ENCODE data around the gene SMARCA4. TPM values are rescaled to one million over a fixed set of nuclear protein-coding genes. Genes with fewer than 3 reads are reported as not detected.

Gene SMARCA4
- total RNA-seq, 6 experiments from 2014 or later, result 105 to 116 (median 114) TPM

GRCh38 chr19:11018763-11019162 is 57.9 kb downstream of the SMARCA4 start:
- no peaks in the 10 kb centered on the region for H3K4me1 Mint-ChIP-seq (ENCODE audit: low read depth)
- H3K9me3 Mint-ChIP-seq, result no peaks in the 10 kb centered on the region
- no peak for DNase-seq
- no peak overlapping the region for H3K27ac Mint-ChIP-seq
- H3K27me3 Mint-ChIP-seq (ENCODE audit: insufficient read depth), result peaks cover 2% of the 10 kb centered on the region; the same call in 1 of the 2 replicates
- H3K36me3 Mint-ChIP-seq (ENCODE audit: low read depth), result peaks cover 13% of the 10 kb centered on the region
- no peak overlapping the region for H3K4me3 Mint-ChIP-seq
- no peak for TF ChIP-seq CTCF (IDR thresholded peaks at IDR 0.05)

DNA sequence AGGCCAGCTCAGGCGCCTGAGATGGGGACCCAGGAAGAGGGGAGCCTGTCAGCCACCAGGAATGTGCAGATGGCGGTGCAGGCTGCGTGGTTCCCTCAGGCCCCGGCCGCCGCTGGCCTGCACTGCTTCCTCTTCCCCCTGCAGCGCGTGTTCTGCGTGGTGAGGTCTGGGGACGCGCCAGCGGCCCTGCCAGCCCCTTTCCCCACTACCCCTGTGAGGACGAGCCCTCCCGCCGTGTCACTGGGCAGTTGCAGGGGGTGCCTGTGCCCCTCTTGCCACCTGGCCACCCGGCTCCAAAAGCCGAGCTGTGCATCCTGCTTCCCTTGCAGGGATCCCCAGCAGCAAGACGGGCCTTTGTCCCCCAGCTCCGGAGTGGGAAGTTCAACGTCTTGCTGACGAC is 58.4 kb downstream of the SMARCA4 start:
- no peak overlapping the region for H3K4me3 Mint-ChIP-seq
- DNase-seq, result no peak
- no peak overlapping the region for H3K27ac Mint-ChIP-seq
- no peaks in the 10 kb centered on the region for H3K4me1 Mint-ChIP-seq (ENCODE audit: low read depth)
- H3K36me3 Mint-ChIP-seq (ENCODE audit: low read depth), result peaks cover 13% of the 10 kb centered on the region
- no peak for TF ChIP-seq CTCF (IDR thresholded peaks at IDR 0.05)
- no peaks in the 10 kb centered on the region for H3K9me3 Mint-ChIP-seq
- H3K27me3 Mint-ChIP-seq (ENCODE audit: insufficient read depth), result peaks cover 2% of the 10 kb centered on the region; the same call in 1 of the 2 replicates

DNA sequence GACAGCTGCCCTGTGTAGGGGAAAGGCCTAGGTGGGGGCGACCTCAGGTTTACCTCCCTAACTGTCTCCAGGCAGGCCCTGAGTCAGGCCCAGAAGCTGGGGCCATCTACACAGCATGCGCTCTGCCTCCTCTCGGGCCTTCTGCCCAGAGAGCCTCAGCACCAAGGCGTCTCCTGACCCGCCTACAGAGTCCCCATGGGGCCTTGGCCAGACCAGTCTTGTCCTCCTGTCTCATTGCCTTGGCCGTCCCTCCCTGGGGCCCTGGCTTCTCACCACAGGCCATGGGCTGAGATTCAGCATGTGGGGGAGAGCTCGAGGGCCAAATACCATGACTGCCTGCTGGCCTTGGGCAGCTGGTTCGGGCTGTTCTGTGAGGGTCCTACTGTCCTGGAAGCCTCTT is 59.0 kb downstream of the SMARCA4 start:
- no peaks in the 10 kb centered on the region for H3K9me3 Mint-ChIP-seq
- no peak for TF ChIP-seq CTCF (IDR thresholded peaks at IDR 0.05)
- DNase-seq, result no peak
- H3K4me3 Mint-ChIP-seq, result no peak overlapping the region
- H3K27me3 Mint-ChIP-seq (ENCODE audit: insufficient read depth), result peaks cover 2% of the 10 kb centered on the region; the same call in 1 of the 2 replicates
- no peaks in the 10 kb centered on the region for H3K4me1 Mint-ChIP-seq (ENCODE audit: low read depth)
- peaks cover 13% of the 10 kb centered on the region for H3K36me3 Mint-ChIP-seq (ENCODE audit: low read depth)
- H3K27ac Mint-ChIP-seq, result no peak overlapping the region

GRCh38 chr19:11020423-11020822 is 59.6 kb downstream of the SMARCA4 start:
- no peaks in the 10 kb centered on the region for H3K4me1 Mint-ChIP-seq (ENCODE audit: low read depth)
- H3K27me3 Mint-ChIP-seq (ENCODE audit: insufficient read depth), result peaks cover 2% of the 10 kb centered on the region
- TF ChIP-seq CTCF (IDR thresholded peaks at IDR 0.05), result no peak
- no peak for DNase-seq
- no peaks in the 10 kb centered on the region for H3K9me3 Mint-ChIP-seq
- H3K4me3 Mint-ChIP-seq, result no peak overlapping the region
- H3K27ac Mint-ChIP-seq, result no peak overlapping the region
- peaks cover 7% of the 10 kb centered on the region for H3K36me3 Mint-ChIP-seq (ENCODE audit: low read depth)

- H3K27me3 Mint-ChIP-seq (ENCODE audit: insufficient read depth), result peaks cover 2% of the 10 kb centered on the region
- peaks cover 5% of the 10 kb centered on the region; the same call in 1 of the 2 replicates for H3K36me3 Mint-ChIP-seq (ENCODE audit: low read depth)
- H3K4me1 Mint-ChIP-seq (ENCODE audit: low read depth), result no peaks in the 10 kb centered on the region
- H3K9me3 Mint-ChIP-seq, result no peaks in the 10 kb centered on the region
- no peak for DNase-seq
- H3K4me3 Mint-ChIP-seq, result no peak overlapping the region
- TF ChIP-seq CTCF (IDR thresholded peaks at IDR 0.05), result no peak
- H3K27ac Mint-ChIP-seq, result no peak overlapping the region
Observed at GRCh38 chr19:11020982-11021759, 60.3 kb downstream of the SMARCA4 start.

Measured in HFFc6 (cell line).